ENCODE measurements around the gene ALG1. TPM values are rescaled to one million over a fixed set of nuclear protein-coding genes. Genes with fewer than 3 reads are reported as not detected.
"Not testable (repeated sequence)": the region's sequence is repeated elsewhere in the genome, so short reads cannot be mapped to it uniquely, and the experiment has no call there.

ALG1 gene
- total RNA-seq, 2 donors from 2014 or later = 26.0 to 34.2 TPM

DNA sequence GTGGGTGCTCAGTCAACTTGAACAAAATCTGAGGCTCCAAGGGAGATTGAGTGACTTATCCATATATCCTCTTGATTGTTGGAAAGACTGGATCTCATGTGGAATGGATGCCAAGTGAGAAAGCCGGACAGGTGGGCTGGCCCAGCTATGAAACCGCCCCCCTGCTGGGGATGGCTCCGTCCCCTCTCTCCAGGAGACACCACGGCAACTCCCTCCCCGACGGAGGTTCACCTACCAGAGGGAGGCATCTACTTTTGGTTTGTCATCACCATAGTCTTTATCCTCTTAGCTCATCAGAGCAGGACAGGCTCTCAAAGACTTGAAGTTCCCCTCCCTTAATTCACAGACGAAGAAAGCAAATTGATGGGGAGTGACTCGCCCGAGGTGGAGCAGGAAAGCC lies 1.8 kb upstream of the ALG1 start:
- intact Hi-C loops (cut with DNase I, micrococcal nuclease) = no loop called here
- ATAC-seq = no peak
- peak in 1 of 2 donors; percentile 11 for DNase-seq

DNA sequence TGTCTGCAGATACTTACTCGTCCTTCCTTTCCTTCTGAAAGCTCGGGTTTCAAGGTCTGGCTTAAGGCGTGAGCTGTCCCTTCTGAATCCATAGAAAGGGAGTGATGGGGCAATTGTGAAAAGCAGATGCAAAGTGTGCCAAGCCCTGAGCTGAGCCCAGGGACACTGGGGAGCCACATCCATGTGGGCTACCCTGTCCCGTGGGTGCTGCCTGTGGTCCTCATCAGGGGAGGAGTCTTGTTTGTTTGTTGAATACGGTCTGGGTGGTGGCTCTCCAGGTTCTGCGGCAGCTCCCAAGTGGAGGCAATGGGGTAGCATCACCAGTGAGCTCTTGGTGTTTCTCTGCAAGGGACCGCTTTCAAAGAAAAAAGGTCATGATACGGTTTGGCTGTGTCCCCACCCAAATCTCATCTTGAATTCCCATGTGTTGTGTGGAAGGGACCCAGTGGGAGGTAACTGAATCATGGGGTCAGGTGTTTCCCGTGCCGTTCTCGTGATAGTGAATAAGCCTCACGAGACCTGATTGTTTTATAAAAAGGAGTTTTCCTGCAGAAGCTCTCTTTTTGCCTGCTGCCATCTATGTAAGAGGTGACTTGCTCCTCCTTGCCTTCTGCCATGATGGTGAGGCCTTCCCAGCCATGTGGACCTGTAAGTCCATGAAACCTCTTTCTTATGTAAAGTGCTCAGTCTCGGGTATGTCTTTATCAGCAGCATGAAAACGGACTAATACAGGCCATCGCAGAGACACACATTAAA lies 1.0 kb upstream of the ALG1 start:
- ATAC-seq = no peak
- intact Hi-C loops (cut with DNase I, micrococcal nuclease) = no loop called here

DNA sequence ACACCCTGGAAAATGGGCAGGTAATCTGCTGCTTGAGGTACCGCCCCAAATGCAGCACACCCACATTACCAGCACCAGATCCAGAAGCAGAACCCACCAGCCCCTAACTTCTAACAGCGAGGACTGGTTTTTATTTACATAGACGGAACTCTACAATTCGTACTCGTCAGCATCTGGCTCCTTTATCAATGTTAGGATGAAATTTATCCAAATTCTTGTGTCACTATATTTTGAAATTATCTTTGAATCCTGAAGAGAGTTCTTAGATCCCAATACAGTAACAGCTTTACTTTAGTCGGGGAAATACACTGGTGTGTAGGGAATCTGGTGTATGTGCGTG lies 332 bp upstream of the ALG1 start:
- DNase-seq = peak in 1 of 2 donors; percentile 1
- intact Hi-C loops (cut with DNase I, micrococcal nuclease) = no loop called here
- no peak for ATAC-seq

More for the DNA sequence above, 1.0 kb upstream of the ALG1 start:
- DNase-seq = peak in 1 of 2 donors; percentile 22

DNA sequence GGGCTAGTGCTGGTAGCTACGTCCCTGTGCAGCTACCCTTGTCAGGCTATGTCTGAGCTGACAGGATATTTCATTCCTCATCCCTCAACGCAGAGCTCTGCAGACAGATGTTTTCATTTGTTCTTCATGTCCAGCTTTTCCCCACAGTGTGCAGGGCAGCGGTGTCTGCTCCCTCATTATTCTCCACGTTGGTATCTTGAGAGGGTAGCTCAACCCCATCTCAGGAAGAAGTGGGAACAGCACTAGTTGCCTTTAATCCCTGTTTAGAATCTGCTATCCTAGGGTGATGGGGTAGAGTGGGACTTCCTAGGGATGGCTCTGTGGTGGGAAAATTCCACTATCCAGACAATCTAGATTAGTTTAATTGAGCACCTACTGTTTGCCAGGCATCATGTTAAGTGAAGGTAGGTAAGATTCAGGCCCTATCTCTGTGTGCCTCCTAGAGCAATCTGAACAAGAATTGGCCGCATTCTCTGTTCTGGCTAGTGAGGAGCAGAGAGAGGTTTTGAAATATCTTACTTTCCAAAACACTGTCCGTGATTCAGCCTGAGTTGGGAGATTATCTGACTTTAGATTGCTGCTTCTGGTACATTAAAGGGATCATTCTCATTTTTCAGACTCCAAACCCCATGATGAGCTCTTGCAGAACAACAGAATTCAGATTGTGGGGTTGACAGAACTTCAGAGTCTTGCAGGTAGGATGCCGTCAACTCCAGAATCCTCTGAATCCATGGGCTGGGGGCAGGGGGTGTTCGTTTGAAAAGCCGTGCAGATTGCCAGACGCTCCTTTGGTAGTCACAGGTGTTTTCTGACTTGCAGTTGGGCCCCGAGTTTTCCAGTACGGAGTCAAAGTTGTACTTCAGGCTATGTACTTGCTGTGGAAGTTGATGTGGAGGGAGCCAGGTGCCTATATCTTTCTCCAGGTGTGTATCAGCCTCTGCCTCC lies 963 bp downstream of the ALG1 start:
- DNase-seq (peak in 1 of 2 donors; percentile 19), ATAC-seq (no peak)
- intact Hi-C loops (cut with DNase I, micrococcal nuclease) = no loop called here

DNA sequence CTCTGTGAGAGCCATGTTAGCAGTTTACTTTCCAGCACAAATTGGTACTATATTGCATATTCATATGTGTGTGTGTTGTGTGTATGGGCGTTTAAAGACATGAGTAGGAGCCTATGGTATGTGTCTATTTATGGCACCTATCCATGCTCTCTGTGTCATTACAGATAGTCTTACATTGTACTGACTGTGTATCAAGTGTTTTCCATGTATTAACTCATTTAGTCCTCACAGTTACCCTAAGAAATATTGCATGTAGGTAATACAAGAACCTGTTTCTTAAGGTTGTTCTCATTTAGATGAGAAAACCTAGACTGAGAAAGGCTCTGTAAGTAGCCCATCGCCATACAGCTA lies 1.6 kb downstream of the ALG1 start:
- no peak for ATAC-seq
- DNase-seq = no peak
- intact Hi-C loops (cut with DNase I, micrococcal nuclease) = no loop called here

- peak in 1 of 2 donors; percentile 18 for DNase-seq
- intact Hi-C loops (cut with DNase I, micrococcal nuclease); ATAC-seq: not testable (repeated sequence)
These were observed 2.1 kb downstream of the ALG1 start for GRCh38 chr16:5073771-5074170.

DNA sequence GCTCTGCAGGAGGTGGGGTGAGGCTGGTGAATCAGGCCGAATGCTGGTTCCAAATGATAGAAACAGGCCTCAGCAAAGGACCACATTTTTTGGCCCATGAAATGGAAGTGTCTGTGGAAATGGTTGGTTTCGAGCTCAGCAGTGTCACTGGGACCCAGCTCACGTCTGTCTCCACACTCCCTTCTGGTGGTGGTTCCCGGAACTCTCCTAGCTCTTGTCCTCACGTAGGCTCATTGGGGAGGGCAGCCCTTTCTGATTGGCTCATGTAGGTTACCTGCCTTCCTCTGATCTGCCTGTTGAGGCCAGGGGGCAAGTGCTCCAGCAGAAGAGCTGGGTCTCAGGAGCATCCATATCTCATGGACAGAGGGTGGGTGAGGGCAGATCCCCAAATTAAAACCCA lies 4.0 kb downstream of the ALG1 start:
- DNase-seq (no peak), ATAC-seq (no peak)
- intact Hi-C loops (cut with DNase I, micrococcal nuclease) = no loop called here

GRCh38 chr16:5077304-5077703 lies 5.7 kb downstream of the ALG1 start:
- intact Hi-C loops (cut with DNase I, micrococcal nuclease) = no loop called here
- no peak for DNase-seq

GRCh38 chr16:5078626-5079025 lies 7.0 kb downstream of the ALG1 start:
- intact Hi-C loops (cut with DNase I, micrococcal nuclease) = no loop called here
- ATAC-seq = no peak
- DNase-seq = no peak

More at GRCh38 chr16:5077304-5077703, 5.7 kb downstream of the ALG1 start:
- ATAC-seq = no peak

DNA sequence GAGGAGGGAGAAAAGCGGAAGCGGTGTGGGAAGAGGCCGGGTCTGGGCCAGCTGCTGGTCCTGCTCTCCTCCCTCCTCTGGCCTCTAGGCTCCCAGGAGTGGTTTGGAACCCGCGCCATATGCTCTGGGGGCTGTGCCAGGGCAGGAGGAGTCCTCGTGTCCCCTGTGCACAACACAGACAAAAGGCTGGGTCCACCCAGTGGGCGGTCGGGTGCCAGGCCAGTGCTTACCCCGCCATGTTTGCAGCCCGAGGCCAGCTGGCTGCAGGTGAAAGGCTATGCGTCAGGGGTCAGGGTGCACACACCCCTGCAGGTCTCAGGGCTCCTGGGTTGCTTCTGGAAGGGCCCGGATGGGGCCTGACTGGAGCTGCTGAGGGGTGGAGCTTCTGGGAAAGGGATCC lies 8.8 kb downstream of the ALG1 start:
- DNase-seq (peak; percentile 36 to 73), ATAC-seq (peak; percentile 42)
- intact Hi-C loops (cut with DNase I, micrococcal nuclease) = not testable (repeated sequence)

GRCh38 chr16:5080996-5081395 lies 9.4 kb downstream of the ALG1 start:
- intact Hi-C loops (cut with DNase I, micrococcal nuclease) = not testable (repeated sequence)
- ATAC-seq (peak; percentile 86), DNase-seq (peak; percentile 78 to 93)

GRCh38 chr16:5083646-5084045 lies 12.0 kb downstream of the ALG1 start:
- intact Hi-C loops (cut with DNase I, micrococcal nuclease); DNase-seq; ATAC-seq: not testable (repeated sequence)

DNA sequence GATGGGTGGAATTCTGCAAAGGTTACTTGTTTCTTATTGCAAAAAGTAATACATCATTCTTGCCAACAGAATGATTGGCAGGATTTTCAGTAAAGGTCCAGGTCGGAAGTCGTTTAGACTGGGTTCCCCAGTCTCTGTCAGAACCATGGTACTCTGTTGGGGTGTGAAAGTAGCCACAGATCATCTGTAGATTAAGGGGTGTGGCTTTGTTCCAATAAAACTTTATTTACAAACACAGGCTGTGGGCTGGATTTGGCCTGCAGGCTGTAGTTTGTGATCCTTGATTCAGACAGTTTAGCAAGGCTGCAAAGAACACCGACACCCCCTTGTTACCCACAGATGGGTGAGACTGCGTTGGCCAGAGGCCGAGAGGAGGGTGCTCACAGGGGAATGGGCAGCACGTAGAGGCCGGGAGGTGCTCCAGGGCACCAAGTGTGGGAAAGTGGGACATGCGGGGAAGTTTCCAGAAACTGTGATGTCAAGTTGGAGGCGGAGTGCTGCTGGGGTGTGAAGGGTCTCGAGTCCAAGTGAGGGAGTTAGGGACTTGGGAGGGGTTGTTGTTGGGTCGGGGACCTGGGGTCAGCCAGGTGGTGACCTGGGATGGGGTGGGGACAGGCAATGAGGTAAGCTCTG lies 12.6 kb downstream of the ALG1 start:
- ATAC-seq; DNase-seq; intact Hi-C loops (cut with DNase I, micrococcal nuclease): not testable (repeated sequence)

DNA sequence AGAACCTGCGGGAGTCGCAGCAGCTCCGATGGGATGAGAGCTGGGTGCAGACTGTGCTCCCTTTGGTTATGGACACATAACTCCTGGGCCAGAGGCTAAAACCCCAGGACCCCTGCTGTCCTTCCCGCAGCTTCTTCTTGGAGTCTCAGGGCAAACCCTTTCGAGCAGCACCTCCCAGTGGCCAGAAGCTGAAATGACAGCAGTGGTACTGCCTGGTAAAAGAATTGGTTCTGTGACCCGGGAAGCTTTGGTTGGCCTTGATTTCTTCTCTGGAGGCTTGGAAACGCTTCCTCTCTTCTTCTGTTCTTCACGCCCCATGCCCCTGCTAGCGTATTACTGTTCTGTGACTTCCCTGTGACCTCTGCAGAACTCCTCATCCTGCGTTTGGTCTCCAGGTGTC lies 13.2 kb downstream of the ALG1 start:
- peak in 1 of 2 donors; percentile 64 for DNase-seq
- not testable (repeated sequence) for ATAC-seq

DNA sequence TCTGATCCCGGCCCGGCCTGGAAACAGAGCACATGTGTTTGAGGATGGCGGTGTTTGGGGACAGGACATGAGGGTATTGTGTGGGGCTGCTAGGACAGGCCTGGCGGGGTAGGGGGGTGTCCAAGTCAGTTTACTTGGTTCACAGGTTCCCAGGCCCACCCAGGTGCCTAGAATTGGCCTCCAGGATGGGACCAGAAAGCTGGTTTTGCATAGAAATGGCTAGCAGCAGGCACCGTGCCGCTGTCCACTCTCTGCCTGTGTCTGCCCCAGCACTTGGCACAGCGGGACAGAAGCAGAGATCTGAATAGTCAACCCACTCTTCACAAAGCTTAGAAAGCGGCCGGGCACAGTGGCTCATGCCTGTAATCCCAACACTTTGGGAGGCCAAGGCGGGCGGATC lies 14.1 kb downstream of the ALG1 start:
- intact Hi-C loops (cut with DNase I, micrococcal nuclease); DNase-seq; ATAC-seq: not testable (repeated sequence)

More for the DNA sequence above, 13.2 kb downstream of the ALG1 start:
- intact Hi-C loops (cut with DNase I, micrococcal nuclease) = not testable (repeated sequence)

- intact Hi-C loops (cut with DNase I, micrococcal nuclease); DNase-seq; ATAC-seq: not testable (repeated sequence)
These were observed 16.6 kb downstream of the ALG1 start for GRCh38 chr16:5088086-5088790.

GRCh38 chr16:5088936-5089335 lies 17.3 kb downstream of the ALG1 start:
- ATAC-seq; intact Hi-C loops (cut with DNase I, micrococcal nuclease); DNase-seq: not testable (repeated sequence)

DNA sequence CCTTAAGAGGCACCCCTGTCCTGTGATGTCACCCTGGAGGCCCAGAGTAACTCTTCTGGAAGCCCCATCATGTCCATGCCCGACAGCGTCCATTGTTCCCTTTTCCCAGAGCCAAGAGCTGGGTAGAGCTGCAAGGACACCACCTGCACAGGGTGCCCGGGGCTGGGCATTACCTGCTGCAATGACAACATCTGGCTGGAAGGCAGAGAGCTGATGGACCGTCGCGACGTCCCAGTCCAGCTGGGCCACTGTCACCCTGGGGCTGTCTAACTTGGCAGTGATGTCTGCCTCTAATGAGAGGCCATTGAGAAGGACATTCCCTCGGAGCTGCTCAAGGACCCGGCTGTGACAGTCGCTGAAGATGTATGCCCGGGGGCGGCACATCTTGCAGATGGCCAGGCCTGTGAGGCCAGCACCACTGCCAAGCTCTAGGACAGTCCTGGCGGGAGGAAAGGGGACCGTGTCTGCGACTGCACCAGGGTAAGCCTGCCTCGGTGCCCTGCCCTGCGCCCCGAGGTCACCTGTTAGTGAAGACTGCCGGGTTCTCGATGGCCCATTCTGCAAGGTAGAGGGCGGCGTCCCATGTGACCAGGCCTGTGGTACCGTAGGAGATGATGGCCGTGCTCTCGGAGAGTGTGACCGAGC lies 18.4 kb downstream of the ALG1 start:
- ATAC-seq; intact Hi-C loops (cut with DNase I, micrococcal nuclease): not testable (repeated sequence)

More for the DNA sequence above, 18.4 kb downstream of the ALG1 start:
- not testable (repeated sequence) for DNase-seq
